B cell (primary cell): ENCODE measurements around the gene PSMF1. TPM values are rescaled to one million over a fixed set of nuclear protein-coding genes. Genes with fewer than 3 reads are reported as not detected.

Source experiments
- ATAC-seq: fragments of 200-7000 bp; cut with Tn5 transposase; one replicate; pipeline ENCODE4 v1.10.0; 2021; ENCODE audit warnings: low read depth, mild to moderate bottlenecking, moderate number of reproducible peaks, moderate library complexity
- CTCF ChIA-PET: fragments of 350-600 bp; sonication (Branson Sonifier 250); formaldehyde crosslinking; loops from one replicate; lab custom pipeline; 2021; ENCODE audit warnings: antibody characterized with exemption, inconsistent platforms; lab: Charles Lee
- POLR2A ChIA-PET: fragments of 350-600 bp; sonication (Branson Sonifier 250); formaldehyde crosslinking; loops from one replicate; lab custom pipeline; 2021; ENCODE audit warnings: antibody characterized with exemption; lab: Charles Lee
- DNase-seq: peaks from one replicate; pipeline ENCODE4 v3.0.0; 2013
- H2AFZ ChIP-seq: 2 replicates; pipeline ENCODE4 v1.6.1; 2012; ENCODE audit warnings: mild to moderate bottlenecking, low read depth, low read length; ENCODE audit not compliant: insufficient read depth, poor library complexity, severe bottlenecking
- H3K27ac ChIP-seq, 2 donors: 1 replicate in 1 of 2; 2 replicates in 1 of 2; pipeline ENCODE4 v1.5.1; 2012 to 2013; ENCODE audit warnings: low read length in 2 of 2, mild to moderate bottlenecking in 2 of 2, moderate library complexity in 1 of 2
- H3K27me3 ChIP-seq, 4 experiments: fragments of 200-600 bp in 1 of 4; sonication (generic) in 1 of 4; replicated peaks in 1 of 4; 1 replicate in 2 of 4; 2 replicates in 2 of 4; pipeline versions ENCODE4 v1.6.1 to v1.7.0; 2013 to 2016; ENCODE audit warnings: low read length in 3 of 4, mild to moderate bottlenecking in 2 of 4, mixed read lengths in 1 of 4, moderate library complexity in 1 of 4; ENCODE audit not compliant: insufficient read depth in 4 of 4, control insufficient read depth in 3 of 4; ENCODE audit errors: control extremely low read depth in 1 of 4
- H3K36me3 ChIP-seq, 2 experiments: replicated peaks in 1 of 2; 1 replicate in 1 of 2; 2 replicates in 1 of 2; pipeline versions ENCODE4 v1.6.1 to v1.7.1; 2013; ENCODE audit warnings: low read length in 1 of 2; ENCODE audit not compliant: insufficient read depth in 2 of 2, control insufficient read depth in 1 of 2; ENCODE audit errors: control extremely low read depth in 1 of 2, extremely low read depth in 1 of 2
- H3K4me1 ChIP-seq, 2 donors: fragments of 200-600 bp in 1 of 2; sonication (generic) in 1 of 2; 1 replicate in 1 of 2; 2 replicates in 1 of 2; pipeline versions ENCODE4 v1.5.1 to v1.6.1; 2013 to 2017; ENCODE audit warnings: low read length in 2 of 2; ENCODE audit not compliant: control insufficient read depth in 2 of 2, insufficient read depth in 2 of 2
- H3K4me2 ChIP-seq: replicated peaks from 2 replicates; pipeline ENCODE3; 2012; ENCODE audit warnings: mild to moderate bottlenecking, low read depth, low read length; ENCODE audit not compliant: poor library complexity, severe bottlenecking
- H3K4me3 ChIP-seq, 5 experiments: fragments of 200-600 bp in 1 of 5; sonication (generic) in 1 of 5; 1 replicate in 3 of 5; 2 replicates in 2 of 5; pipeline versions ENCODE4 v1.5.1 to v1.7.0; 2011 to 2016; ENCODE audit warnings: low read length in 4 of 5, mild to moderate bottlenecking in 4 of 5, low read depth in 2 of 5, control low read depth in 1 of 5, moderate library complexity in 1 of 5; ENCODE audit not compliant: insufficient read depth in 1 of 5; ENCODE audit errors: control extremely low read depth in 1 of 5, extremely low read depth in 1 of 5
- H3K79me2 ChIP-seq: fragments of 200-600 bp; sonication (generic); one replicate; pipeline ENCODE4 v1.6.0; 2016; ENCODE audit warnings: low read length; ENCODE audit not compliant: control insufficient read depth, insufficient read depth
- H3K9ac ChIP-seq: fragments of 200-600 bp; sonication (generic); 2 replicates; pipeline ENCODE4 v1.6.1; 2017; ENCODE audit warnings: mild to moderate bottlenecking, low read length, moderate library complexity
- H3K9me3 ChIP-seq, 3 donors: one replicate each; pipeline versions ENCODE4 v1.6.1 to v1.7.1; 2013; ENCODE audit warnings: low read length in 2 of 3; ENCODE audit not compliant: control insufficient read depth in 2 of 3, insufficient read depth in 1 of 3; ENCODE audit errors: control extremely low read depth in 1 of 3
- H4K20me1 ChIP-seq: 2 replicates; pipeline ENCODE4 v1.6.0; 2012; ENCODE audit warnings: mild to moderate bottlenecking, low read length; ENCODE audit not compliant: insufficient read depth, control insufficient read depth, poor library complexity, severe bottlenecking
- H3K27ac Mint-ChIP-seq: one replicate; pipeline ENCODE4 v1.8.0; 2021; ENCODE audit warnings: mixed read lengths
- H3K27me3 Mint-ChIP-seq: one replicate; pipeline ENCODE4 v1.8.0; 2021; ENCODE audit warnings: mixed read lengths
- H3K4me1 Mint-ChIP-seq: one replicate; pipeline ENCODE4 v1.8.0; 2021; ENCODE audit warnings: mixed read lengths
- H3K4me3 Mint-ChIP-seq: one replicate; pipeline ENCODE4 v1.8.0; 2021; ENCODE audit warnings: mixed read lengths
- H3K9me3 Mint-ChIP-seq: one replicate; pipeline ENCODE4 v1.8.0; 2022; ENCODE audit warnings: mixed read lengths; ENCODE audit not compliant: insufficient read depth
- EZH2 ChIP-seq: IDR thresholded peaks from 2 replicates; pipeline ENCODE4 v1.6.1; 2012; ENCODE audit warnings: borderline replicate concordance, low read depth, mild to moderate bottlenecking, moderate library complexity, low read length; ENCODE audit not compliant: insufficient read depth, poor library complexity, severe bottlenecking
- WGBS: methylation state at CpG from one replicate; pipeline ENCODE4 v1.1.5; 2013; ENCODE audit warnings: missing lambda C conversion rate; ENCODE audit not compliant: insufficient coverage; 5-methylcytosine and 5-hydroxymethylcytosine counted together
- intact Hi-C: fragments of 100-400 bp; cut with micrococcal nuclease; formaldehyde crosslinking; loops from one replicate; pipeline ENCODE4 v1.10.0; 2022
- polyA plus RNA-seq: library from polyadenylated mRNA; depleted of rRNA; stranded (reverse); fragments of >200 nt; gene quantifications from 2 replicates; pipeline ENCODE4 v1.2.3, GENCODE V29; 2012
- total RNA-seq, 2 donors: library from RNA; stranded (reverse); fragments of 120-200 nt in 1 of 2; gene quantifications; 1 replicate in 1 of 2; 2 replicates in 1 of 2; pipeline versions ENCODE4 v1.2.3 to v1.2.4, GENCODE V29; 2013 to 2022
- TF ChIP-seq, protein P1 (sequence below): fragments of 200-600 bp; IDR thresholded peaks from one replicate; pipeline ENCODE4 v1.8.0; 2022; ENCODE audit warnings: antibody characterized with exemption, mild to moderate bottlenecking

Gene PSMF1
- total and polyA plus RNA-seq, 2 donors (not counting 1 experiment from before 2014, with no cell fraction given) = 113 to 132 TPM

DNA sequence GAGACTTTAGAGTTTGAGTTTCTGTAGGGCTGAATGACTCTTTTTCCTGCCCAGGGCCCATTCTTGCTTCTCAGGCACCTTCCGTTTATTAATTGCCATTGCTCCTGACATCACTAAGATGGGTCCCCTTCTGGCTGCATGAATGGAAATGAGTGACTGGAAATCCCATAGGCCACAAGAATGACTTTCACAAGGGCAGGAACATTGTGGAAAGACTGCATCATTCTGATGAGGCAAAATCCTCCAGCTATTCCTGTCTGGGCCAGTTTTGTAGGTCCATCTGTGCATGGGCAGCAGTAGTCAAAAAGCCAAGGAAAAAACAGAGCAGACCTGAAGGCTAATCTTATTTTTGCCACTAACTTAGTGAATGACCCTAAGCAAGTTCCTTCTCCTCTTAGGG, 47.1 kb downstream of the PSMF1 start:
- Histone ChIP-seq H3K9me3 (no peaks in the 10 kb centered on the region), H2AFZ (no peak overlapping the region), H3K27me3 (no peaks in the 10 kb centered on the region), H3K27ac (no peak overlapping the region), H3K9ac (no peak overlapping the region), H3K79me2 (no peaks in the 10 kb centered on the region), H3K4me1 (no peaks in the 10 kb centered on the region), H4K20me1 (peaks cover 18% of the 10 kb centered on the region), H3K36me3 (peaks cover 4 to 92% of the 10 kb centered on the region in 2 experiments), H3K4me2 (no peak overlapping the region), H3K4me3 (no peak overlapping the region)
- Mint-ChIP-seq H3K4me3 (no peak overlapping the region), H3K27ac (no peak overlapping the region), H3K27me3 (no peaks in the 10 kb centered on the region), H3K4me1 (peaks cover 2% of the 10 kb centered on the region), H3K9me3 (no peaks in the 10 kb centered on the region)
- WGBS = no CpG with 5 or more reads among the region's 1 CpG
- no peak for ATAC-seq
- intact Hi-C loops = no loop called here
- DNase-seq = no peak
- CTCF ChIA-PET = no interaction called here
- TF ChIP-seq, protein P1, sequence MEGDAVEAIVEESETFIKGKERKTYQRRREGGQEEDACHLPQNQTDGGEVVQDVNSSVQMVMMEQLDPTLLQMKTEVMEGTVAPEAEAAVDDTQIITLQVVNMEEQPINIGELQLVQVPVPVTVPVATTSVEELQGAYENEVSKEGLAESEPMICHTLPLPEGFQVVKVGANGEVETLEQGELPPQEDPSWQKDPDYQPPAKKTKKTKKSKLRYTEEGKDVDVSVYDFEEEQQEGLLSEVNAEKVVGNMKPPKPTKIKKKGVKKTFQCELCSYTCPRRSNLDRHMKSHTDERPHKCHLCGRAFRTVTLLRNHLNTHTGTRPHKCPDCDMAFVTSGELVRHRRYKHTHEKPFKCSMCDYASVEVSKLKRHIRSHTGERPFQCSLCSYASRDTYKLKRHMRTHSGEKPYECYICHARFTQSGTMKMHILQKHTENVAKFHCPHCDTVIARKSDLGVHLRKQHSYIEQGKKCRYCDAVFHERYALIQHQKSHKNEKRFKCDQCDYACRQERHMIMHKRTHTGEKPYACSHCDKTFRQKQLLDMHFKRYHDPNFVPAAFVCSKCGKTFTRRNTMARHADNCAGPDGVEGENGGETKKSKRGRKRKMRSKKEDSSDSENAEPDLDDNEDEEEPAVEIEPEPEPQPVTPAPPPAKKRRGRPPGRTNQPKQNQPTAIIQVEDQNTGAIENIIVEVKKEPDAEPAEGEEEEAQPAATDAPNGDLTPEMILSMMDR = no peak
- TF ChIP-seq EZH2 = no peak
- POLR2A ChIA-PET = no interaction called here

DNA sequence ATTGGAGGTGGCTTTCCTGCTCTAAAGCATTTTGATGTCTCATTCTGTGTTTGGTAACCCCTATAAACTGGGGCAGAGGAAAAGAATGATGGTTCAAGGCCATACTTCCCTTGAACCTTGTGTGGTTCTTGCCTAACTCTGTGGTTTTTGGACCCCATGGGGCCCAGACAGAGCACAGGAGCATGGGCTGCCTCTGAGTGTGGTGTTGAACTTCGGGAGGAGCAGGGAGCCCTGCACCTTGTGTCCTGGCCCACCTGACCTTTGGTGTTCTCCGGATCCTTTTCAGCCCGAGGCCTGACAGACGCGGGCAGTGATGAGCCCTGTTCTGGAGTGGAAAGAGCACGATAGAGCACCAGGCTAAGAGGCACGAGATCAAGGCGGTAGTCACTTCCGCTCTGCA, 47.5 kb downstream of the PSMF1 start:
- Histone ChIP-seq H3K9me3 (no peaks in the 10 kb centered on the region), H3K36me3 (peaks cover 5 to 92% of the 10 kb centered on the region in 2 experiments), H2AFZ (no peak overlapping the region), H3K4me2 (no peak overlapping the region), H3K27me3 (no peaks in the 10 kb centered on the region), H4K20me1 (peaks cover 15% of the 10 kb centered on the region), H3K9ac (no peak overlapping the region), H3K4me3 (no peak overlapping the region), H3K79me2 (no peaks in the 10 kb centered on the region), H3K4me1 (no peaks in the 10 kb centered on the region), H3K27ac (no peak overlapping the region)
- ChIA-PET POLR2A (no interaction called here), CTCF (interaction anchor here (0.9 kb wide), 1 partner anchor 58 kb away, joined by 3 read pairs; no protein-coding TSS in a partner anchor)
- ATAC-seq = no peak
- Mint-ChIP-seq H3K27me3 (no peaks in the 10 kb centered on the region), H3K27ac (no peak overlapping the region), H3K9me3 (no peaks in the 10 kb centered on the region), H3K4me1 (peaks cover 2% of the 10 kb centered on the region), H3K4me3 (no peak overlapping the region)
- TF ChIP-seq EZH2 = no peak
- TF ChIP-seq, protein P1 = no peak
- DNase-seq = no peak
- WGBS = 100% methylated on average over 8 of the region's 9 CpGs
- intact Hi-C loops = no loop called here
